Measurements from ENCODE around the gene IRF5.

DNA sequence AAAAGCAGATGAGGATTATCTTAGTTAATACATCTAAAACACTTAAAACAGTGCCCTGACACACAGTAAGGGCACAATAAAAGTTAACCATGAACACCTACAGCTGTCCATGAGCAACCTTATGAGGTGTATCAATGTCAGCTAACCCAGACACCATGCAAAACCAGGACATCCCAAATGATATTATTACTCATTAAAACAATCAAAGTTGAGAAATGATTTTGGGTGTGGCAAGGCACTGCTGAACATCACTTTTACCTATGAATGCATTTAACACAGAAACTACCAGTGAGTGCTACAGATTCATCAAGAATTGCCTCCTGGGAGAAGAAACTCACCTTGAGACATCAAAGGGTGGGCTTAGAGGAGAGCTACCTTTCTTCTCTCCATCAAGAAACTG is 18.3 kb downstream of the IRF5 start:
- TF ChIP-seq CTCF (IDR thresholded peaks at IDR 0.05) (no peak), POLR2AphosphoS5 (IDR thresholded peaks at IDR 0.05; ENCODE audit: low read depth, low read length) (no peak)
